ENCODE results near the gene REC8. TPM values are rescaled to one million over a fixed set of nuclear protein-coding genes. Genes with fewer than 3 reads are reported as not detected.
A peak's percentile ranks its signal among the peaks of the same experiment; 100 is the strongest.

REC8 gene
- total and polyA plus RNA-seq, 2 experiments from 2014 or later = 44.8 to 170 TPM

GRCh38 chr14:24187539-24187915 lies 15.6 kb downstream of the REC8 start:
- Histone ChIP-seq H3K4me1 (ENCODE audit: insufficient read depth) (peaks cover 5% of the 10 kb centered on the region), H3K4me2 (peak overlapping the region; percentile 98), H3K27ac (no peak overlapping the region), H3K9me3 (ENCODE audit: low read depth) (no peaks in the 10 kb centered on the region), H2AFZ (no peak overlapping the region), H3K9me2 (replicated peaks; ENCODE audit: insufficient read depth) (no peaks in the 10 kb centered on the region), H4K20me1 (ENCODE audit: insufficient read depth, poor library complexity, severe bottlenecking) (no peaks in the 10 kb centered on the region), H3K79me2 (peaks cover 24% of the 10 kb centered on the region), H3K36me3 (replicated peaks; ENCODE audit: insufficient read depth, low read depth) (no peaks in the 10 kb centered on the region), H3K27me3 (no peaks in the 10 kb centered on the region), H3K4me3 (no peak overlapping the region)
- WGBS (ENCODE audit: low lambda C conversion rate, missing lambda C conversion rate) = 88% methylated on average over 2 of the region's 2 CpGs
- DNase-seq (ENCODE audit: low spot score) = no peak
- TF ChIP-seq, protein P1, sequence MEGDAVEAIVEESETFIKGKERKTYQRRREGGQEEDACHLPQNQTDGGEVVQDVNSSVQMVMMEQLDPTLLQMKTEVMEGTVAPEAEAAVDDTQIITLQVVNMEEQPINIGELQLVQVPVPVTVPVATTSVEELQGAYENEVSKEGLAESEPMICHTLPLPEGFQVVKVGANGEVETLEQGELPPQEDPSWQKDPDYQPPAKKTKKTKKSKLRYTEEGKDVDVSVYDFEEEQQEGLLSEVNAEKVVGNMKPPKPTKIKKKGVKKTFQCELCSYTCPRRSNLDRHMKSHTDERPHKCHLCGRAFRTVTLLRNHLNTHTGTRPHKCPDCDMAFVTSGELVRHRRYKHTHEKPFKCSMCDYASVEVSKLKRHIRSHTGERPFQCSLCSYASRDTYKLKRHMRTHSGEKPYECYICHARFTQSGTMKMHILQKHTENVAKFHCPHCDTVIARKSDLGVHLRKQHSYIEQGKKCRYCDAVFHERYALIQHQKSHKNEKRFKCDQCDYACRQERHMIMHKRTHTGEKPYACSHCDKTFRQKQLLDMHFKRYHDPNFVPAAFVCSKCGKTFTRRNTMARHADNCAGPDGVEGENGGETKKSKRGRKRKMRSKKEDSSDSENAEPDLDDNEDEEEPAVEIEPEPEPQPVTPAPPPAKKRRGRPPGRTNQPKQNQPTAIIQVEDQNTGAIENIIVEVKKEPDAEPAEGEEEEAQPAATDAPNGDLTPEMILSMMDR (IDR thresholded peaks at IDR 0.05; ENCODE audit: poor library complexity) = no peak
- TF ChIP-seq EZH2 (IDR thresholded peaks at IDR 0.05; ENCODE audit: borderline replicate concordance) = no peak
- TF ChIP-seq EZH2phosphoT487 (IDR thresholded peaks at IDR 0.05; ENCODE audit: low read depth, severe bottlenecking, unreplicated experiment) = no peak

DNA sequence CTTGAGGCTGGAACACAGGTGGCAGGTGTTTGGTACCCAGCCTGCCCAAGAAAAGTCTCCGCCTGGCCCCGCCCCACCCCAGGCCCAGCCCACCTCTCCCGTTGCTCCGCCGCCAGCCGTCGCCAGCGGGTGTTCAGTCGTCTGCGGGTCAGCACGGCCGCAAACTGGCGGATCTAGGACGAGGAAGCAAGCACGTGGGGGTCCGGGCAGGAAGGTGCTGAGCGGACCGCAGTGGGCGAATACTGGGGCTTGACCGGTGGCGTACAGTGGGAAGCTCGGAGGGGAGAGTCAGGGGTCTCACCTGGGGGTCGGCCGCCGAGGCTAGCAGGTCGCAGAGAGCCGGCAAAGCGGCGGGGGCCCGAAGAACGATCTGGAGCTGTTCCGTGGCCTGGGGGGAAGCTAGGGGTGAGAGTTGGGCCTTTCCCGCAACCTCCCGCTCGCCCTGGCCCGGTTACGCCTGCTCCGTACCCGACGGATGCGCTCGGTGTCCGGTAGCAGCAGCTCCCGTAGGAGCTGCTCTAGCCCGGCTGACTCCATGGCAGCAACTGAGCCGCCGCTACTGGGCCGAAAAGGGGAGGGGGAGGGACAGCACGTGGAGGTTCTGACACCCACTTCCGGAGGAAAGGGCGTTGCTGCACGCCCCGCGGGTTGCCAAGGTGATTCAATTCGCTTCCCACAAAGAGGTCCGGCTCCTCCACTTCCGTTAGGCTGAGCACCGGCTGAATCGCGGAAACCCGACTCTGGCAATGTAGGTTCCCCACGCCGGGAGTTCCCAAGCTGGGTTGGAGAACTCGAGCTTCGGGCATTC lies 16.6 kb downstream of the REC8 start, which contains the start of gene IPO4:
Gene IPO4 (minus strand): TSS at position 566 of the 808 bp plus-strand sequence. CDS start 29 bp downstream, at position 537.
- H3K4me2 ChIP-seq = peak within 1 kb of the TSS; percentile 98
- TF ChIP-seq EZH2phosphoT487 (IDR thresholded peaks at IDR 0.05; ENCODE audit: low read depth, severe bottlenecking, unreplicated experiment) = no peak
- H3K4me1 ChIP-seq (ENCODE audit: insufficient read depth) = peaks cover 5% of the 10 kb centered on the region
- H3K9me2 ChIP-seq (replicated peaks; ENCODE audit: insufficient read depth) = no peaks in the 10 kb centered on the region
- H3K79me2 ChIP-seq = peaks cover 30% of the 10 kb centered on the region
- peak within 1 kb of the TSS; percentile 43 for H2AFZ ChIP-seq
- peak within 1 kb of the TSS; percentile 78 for H3K27ac ChIP-seq
- no peaks in the 10 kb centered on the region for H3K27me3 ChIP-seq
- no peaks in the 10 kb centered on the region for H3K9me3 ChIP-seq (ENCODE audit: low read depth)
- peak; percentile 97 for DNase-seq (ENCODE audit: low spot score)
- peak within 1 kb of the TSS; percentile 51 for H3K4me3 ChIP-seq
- no peaks in the 10 kb centered on the region for H4K20me1 ChIP-seq (ENCODE audit: insufficient read depth, poor library complexity, severe bottlenecking)
- WGBS (ENCODE audit: low lambda C conversion rate, missing lambda C conversion rate) = under 1% methylated on average over 57 of the region's 65 CpGs
- no peaks in the 10 kb centered on the region for H3K36me3 ChIP-seq (replicated peaks; ENCODE audit: insufficient read depth, low read depth)

- 5% methylated on average over 3 of the region's 3 CpGs for WGBS (ENCODE audit: low lambda C conversion rate, missing lambda C conversion rate)
These were observed 17.1 kb downstream of the REC8 start for GRCh38 chr14:24189059-24189375.

GRCh38 chr14:24189460-24189859 lies 17.6 kb downstream of the REC8 start:
- TF ChIP-seq EZH2 (IDR thresholded peaks at IDR 0.05; ENCODE audit: borderline replicate concordance) (no peak), EZH2phosphoT487 (IDR thresholded peaks at IDR 0.05; ENCODE audit: low read depth, severe bottlenecking, unreplicated experiment) (no peak)
- TF ChIP-seq, protein P1 (IDR thresholded peaks at IDR 0.05; ENCODE audit: poor library complexity) = no peak
- H2AFZ ChIP-seq = peak overlapping the region; percentile 34
- WGBS (ENCODE audit: low lambda C conversion rate, missing lambda C conversion rate) = 96% methylated on average over 9 of the region's 9 CpGs
- no peak for DNase-seq (ENCODE audit: low spot score)
- peak overlapping the region; percentile 74 for H3K4me2 ChIP-seq
- H4K20me1 ChIP-seq (ENCODE audit: insufficient read depth, poor library complexity, severe bottlenecking) = no peaks in the 10 kb centered on the region
- peak overlapping the region; percentile 66 for H3K27ac ChIP-seq
- H3K9me2 ChIP-seq (replicated peaks; ENCODE audit: insufficient read depth) = no peaks in the 10 kb centered on the region
- no peaks in the 10 kb centered on the region for H3K27me3 ChIP-seq
- no peaks in the 10 kb centered on the region for H3K36me3 ChIP-seq (replicated peaks; ENCODE audit: insufficient read depth, low read depth)
- no peak overlapping the region for H3K4me3 ChIP-seq
- H3K9me3 ChIP-seq (ENCODE audit: low read depth) = no peaks in the 10 kb centered on the region
- H3K79me2 ChIP-seq = peaks cover 38% of the 10 kb centered on the region
- peaks cover 8% of the 10 kb centered on the region for H3K4me1 ChIP-seq (ENCODE audit: insufficient read depth)

More at GRCh38 chr14:24189059-24189375, 17.1 kb downstream of the REC8 start:
- no peak for DNase-seq (ENCODE audit: low spot score)
- Histone ChIP-seq H3K27me3 (no peaks in the 10 kb centered on the region), H3K9me3 (ENCODE audit: low read depth) (no peaks in the 10 kb centered on the region), H3K4me1 (ENCODE audit: insufficient read depth) (peaks cover 5% of the 10 kb centered on the region), H3K9me2 (replicated peaks; ENCODE audit: insufficient read depth) (no peaks in the 10 kb centered on the region), H3K4me2 (peak overlapping the region; percentile 74), H3K27ac (peak overlapping the region; percentile 66), H3K36me3 (replicated peaks; ENCODE audit: insufficient read depth, low read depth) (no peaks in the 10 kb centered on the region), H4K20me1 (ENCODE audit: insufficient read depth, poor library complexity, severe bottlenecking) (no peaks in the 10 kb centered on the region), H3K79me2 (peaks cover 33% of the 10 kb centered on the region), H2AFZ (peak overlapping the region; percentile 34), H3K4me3 (no peak overlapping the region)
- TF ChIP-seq EZH2 (IDR thresholded peaks at IDR 0.05; ENCODE audit: borderline replicate concordance) = no peak
- TF ChIP-seq EZH2phosphoT487 (IDR thresholded peaks at IDR 0.05; ENCODE audit: low read depth, severe bottlenecking, unreplicated experiment) = no peak
- TF ChIP-seq, protein P1 (IDR thresholded peaks at IDR 0.05; ENCODE audit: poor library complexity) = no peak

Measured in hepatocyte (in vitro differentiated cells).